Fibroblast of upper back skin (primary cell): Measurements from ENCODE around the gene SMAP1.

Experiments
- DNase-seq: peaks from one replicate; pipeline ENCODE4 v3.0.0-alpha.2; 2013

SMAP1 gene

GRCh38 chr6:70667711-70668498 is at the start of gene SMAP1:
Gene SMAP1 (plus strand): TSS chr6:70667883. CDS start chr6:70668024, 141 bp downstream.
- peak; percentile 89 for DNase-seq

- DNase-seq: no peak
Observed at GRCh38 chr6:70620746-70621145, 46.9 kb upstream of the SMAP1 start.

GRCh38 chr6:70622461-70622860 is 45.2 kb upstream of the SMAP1 start:
- no peak for DNase-seq

GRCh38 chr6:70625436-70625835 is 42.2 kb upstream of the SMAP1 start:
- no peak for DNase-seq

DNA sequence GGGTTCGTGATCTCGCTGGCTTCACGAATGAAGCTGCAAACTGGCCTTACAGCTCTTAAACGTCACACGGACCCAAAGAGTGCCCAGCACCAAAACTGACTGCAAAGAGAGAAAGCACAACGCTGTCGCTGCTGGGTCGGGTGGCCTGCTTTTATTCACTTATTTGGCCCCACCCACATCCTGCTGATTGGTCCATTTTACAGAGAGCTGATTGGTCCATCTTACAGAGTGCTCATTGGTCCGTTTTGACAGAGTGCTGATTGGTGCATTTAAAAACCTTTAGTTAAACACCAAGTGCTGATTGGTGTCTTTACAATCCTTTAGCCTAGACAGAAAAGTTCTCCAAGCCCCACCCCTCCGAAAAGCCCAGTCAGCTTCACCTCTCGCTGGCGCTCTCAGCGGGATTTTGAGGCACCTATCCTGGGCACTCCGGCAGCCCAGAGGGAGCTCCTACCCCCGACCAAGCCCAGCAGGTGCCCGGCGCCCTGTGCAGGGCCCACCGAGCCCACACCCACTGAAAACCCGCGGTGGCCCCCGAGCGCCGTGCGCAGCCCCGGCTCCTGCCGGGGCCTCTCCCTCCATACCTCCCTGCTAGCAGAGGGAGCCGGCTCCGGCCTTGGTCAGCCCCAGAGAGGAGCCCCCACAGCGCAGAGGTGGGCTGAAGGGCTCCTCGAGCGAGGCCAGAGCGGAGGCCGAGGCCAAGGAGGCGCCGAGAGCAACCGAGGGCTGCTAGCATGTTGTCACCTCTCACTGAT is 40.0 kb upstream of the SMAP1 start:
- DNase-seq: no peak

DNA sequence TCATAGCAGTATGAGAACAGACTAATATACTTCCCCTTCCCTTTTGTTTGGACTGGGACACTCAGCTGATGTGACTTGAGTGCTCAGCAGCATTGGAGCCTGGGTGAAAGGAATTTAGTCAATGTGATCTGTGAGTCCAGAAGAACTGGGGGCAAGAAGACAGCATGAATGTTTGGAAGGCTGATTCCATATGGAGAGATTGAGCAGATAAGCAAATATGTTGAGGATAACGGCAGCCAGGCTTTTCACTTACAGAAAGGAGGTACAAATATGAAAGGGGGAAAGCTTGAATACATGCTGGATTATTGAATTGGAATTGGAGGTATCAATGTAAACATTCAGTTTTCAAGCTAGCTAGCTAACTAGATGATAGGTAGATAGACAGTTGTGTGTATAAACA is 37.8 kb upstream of the SMAP1 start:
- no peak for DNase-seq

- no peak for DNase-seq
Observed at GRCh38 chr6:70633870-70634269, 33.8 kb upstream of the SMAP1 start.

DNA sequence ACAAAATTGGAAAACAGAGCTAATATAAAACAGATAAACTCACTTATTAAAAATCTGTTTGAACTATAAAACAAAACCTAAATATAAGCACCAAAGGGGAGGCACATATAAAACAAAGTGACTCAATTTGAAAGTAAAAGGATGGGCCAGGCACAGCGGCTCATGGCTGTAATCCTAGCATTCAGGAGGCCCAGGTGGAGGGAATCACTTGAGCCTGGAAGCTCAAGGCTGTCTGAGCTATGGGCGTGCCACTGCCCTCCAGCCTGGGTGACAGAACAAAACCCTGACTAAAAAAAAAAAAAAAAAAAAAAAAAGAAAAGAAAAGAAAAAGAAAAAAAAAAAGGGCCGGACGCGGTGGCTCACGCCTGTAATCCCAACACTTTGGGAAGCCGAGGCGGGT is 31.1 kb upstream of the SMAP1 start:
- DNase-seq: no peak

DNA sequence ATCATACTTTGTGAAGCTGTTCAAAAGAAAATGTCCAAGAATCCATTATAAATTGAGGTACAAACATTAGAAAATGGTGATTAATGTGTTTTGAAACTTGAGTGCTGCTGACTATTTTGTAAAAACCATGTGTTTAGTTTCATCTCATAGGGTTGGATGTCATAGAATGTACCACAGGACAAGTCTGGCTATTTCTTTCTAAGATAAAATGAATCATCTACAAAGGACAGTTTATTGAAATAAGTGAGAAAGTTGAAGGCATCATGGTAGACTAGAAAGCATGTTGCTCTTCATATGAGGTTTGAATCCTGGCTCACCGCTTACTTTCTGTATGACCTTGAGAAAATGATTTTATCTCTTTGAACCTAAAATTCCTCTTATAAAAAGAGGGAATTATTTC is 29.2 kb upstream of the SMAP1 start:
- no peak for DNase-seq

DNA sequence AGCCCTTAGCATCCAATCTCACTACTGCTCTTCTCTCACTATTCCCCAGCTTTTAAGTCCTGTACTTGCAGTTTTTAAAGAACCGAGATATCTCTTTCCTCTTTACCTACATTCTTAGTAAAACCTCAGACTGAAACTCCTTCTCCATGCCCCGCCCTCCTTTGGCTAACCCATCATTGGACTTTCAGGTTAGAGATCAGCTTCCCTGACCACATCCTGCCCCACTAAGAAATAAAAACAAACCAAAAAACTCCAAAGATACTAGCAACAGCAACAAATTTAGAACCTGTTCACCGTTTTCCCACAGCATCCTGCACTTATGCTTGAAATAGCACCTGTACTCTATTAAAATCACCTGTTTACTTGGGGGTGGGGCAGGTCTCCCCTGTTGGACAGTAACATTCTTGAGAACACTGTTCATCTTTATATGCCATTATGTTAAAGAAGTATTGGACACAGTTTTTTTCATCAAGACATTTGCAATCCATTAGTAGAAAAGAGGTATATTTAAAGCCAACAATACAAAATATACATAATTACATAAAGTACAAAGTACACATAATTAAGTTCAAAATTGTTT is 16.3 kb upstream of the SMAP1 start:
- DNase-seq: no peak

DNA sequence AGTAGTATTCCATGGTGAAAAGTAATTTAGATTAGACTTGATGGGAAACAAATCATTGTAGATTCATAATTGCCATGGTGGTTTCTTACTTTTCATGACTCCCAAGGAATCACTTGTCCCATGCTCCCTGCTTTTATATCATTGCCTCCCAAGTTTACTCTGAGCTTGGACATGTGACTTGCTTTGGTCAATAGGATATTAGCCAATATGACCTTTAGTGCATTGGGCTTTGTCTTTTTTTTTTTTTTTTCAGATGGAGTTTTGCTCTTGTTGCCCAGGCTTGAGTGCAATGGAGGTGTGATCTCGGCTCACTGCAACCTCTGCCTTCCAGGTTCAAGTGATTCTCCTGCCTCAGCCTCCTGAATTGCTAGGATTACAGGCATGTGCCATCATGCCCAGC is 15.5 kb upstream of the SMAP1 start:
- no peak for DNase-seq

GRCh38 chr6:70657706-70658105 is 10.0 kb upstream of the SMAP1 start:
- no peak for DNase-seq

- no peak for DNase-seq
Observed at GRCh38 chr6:70663881-70664466, 3.7 kb upstream of the SMAP1 start.

- DNase-seq: no peak
Observed at GRCh38 chr6:70666706-70667105, 977 bp upstream of the SMAP1 start.

GRCh38 chr6:70667256-70667710 is 400 bp upstream of the SMAP1 start:
- no peak for DNase-seq

DNA sequence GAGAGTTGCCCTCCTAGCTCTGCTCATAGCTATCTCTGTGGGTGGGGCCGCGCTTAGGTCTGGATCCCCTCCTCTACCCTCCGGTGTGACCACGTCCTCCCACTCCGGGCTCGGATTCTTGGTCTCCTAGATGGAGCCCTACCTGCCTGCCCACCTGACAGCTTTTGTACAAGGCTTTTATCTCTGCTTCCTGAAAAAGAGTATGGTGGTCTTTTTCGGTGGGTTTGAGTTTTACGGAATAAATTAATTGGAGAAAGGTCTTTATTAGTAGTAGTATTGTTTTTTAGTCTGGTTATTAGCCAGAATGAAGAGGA is 773 bp downstream of the SMAP1 start:
- DNase-seq: no peak

DNA sequence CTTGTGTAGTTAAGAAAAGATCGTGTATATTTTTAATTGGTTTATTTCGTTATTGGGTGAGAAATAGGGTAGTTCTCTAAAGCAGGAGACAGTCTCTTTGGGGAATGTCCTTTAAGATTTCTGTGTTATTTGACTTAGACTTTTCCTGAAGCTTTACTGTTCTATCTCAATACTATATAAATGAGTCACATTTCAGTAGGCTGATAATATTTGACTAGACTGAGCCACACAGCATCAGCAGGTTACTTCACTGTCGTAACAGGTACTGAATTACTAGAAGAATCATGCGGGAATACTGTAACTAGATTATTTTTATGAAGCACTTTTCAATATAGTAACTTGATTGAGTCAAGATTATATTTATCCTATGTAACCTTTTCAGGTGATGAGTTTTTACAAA is 1.4 kb downstream of the SMAP1 start:
- peak; percentile 6 for DNase-seq

- no peak for DNase-seq
Observed at GRCh38 chr6:70672549-70672948, 4.9 kb downstream of the SMAP1 start.

GRCh38 chr6:70673054-70673453 is 5.4 kb downstream of the SMAP1 start:
- no peak for DNase-seq

DNA sequence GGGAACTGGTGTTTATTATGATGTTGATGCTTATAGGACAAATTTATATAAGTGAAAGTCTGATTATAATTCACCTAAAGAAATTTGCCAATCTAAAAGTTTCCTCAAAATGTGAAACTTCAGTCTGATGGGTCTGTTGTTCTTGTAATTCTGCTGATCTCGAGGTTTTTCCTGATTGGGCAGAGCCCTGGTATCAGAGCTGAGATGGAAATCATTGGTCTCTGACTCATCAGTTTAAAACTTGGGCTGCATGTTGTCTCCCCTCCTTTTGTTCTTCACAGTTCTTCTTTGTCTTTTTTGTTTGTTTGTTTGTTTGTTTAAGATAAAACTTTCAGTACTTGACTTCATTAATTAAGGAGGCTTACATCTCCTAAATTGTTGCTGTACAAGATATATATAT is 5.9 kb downstream of the SMAP1 start:
- peak; percentile 19 for DNase-seq

DNA sequence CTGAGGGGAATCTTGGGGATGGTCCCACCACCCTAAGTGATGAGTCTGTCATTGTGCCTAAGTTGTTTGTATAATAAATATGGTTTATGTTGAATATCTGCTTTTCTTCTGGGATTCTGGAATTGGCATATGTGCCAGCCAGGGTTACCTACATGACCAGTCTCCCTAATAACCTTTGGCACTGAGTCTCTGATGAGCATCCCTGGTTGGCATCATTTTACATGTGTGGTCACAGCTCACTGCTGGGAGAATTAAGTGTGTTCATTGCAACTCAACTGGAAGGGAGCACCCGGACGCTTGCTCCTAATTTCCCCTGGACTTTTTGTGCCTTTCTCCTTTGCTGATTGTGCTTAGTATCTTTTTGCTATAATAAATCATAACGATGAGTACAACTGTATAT is 8.1 kb downstream of the SMAP1 start:
- no peak for DNase-seq

GRCh38 chr6:70676821-70677220 is 9.1 kb downstream of the SMAP1 start:
- DNase-seq: no peak

DNA sequence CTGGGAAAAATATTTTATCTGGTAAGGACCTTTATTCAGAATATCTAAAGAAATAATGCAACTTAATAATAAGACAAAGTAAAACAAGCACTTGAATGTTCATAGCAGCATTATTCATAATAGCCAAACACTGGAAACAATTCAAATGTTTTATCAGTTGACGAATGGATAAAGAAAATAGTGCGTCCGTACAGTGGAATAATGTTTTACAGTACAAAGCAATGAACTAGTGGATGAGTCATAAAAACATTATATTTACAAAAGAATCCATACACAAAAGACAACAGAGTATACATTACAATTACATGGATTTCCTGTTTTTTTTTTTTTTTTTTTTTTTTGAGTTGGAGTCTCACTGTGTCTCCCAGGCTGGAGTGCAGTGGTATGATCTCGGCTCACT is 12.7 kb downstream of the SMAP1 start:
- DNase-seq: no peak
